CD14-positive monocyte (primary cell): ENCODE measurements around the gene C19orf38. TPM values are rescaled to one million over a fixed set of nuclear protein-coding genes. Genes with fewer than 3 reads are reported as not detected.

Source experiments
- DNase-seq, 3 donors: peaks; one replicate each; pipeline ENCODE4 v3.0.0-alpha.2; 2011 to 2022
- H2AFZ ChIP-seq: 2 replicates; pipeline ENCODE4 v1.6.0; 2012; ENCODE audit warnings: mild to moderate bottlenecking, low read depth, low read length, inconsistent platforms; ENCODE audit not compliant: insufficient read depth, poor library complexity, severe bottlenecking
- H3K27ac ChIP-seq, 2 donors: 1 replicate in 1 of 2; 2 replicates in 1 of 2; pipeline ENCODE4 v1.5.1; 2012 to 2013; ENCODE audit warnings: low read length in 2 of 2, control low read depth in 1 of 2, inconsistent platforms in 1 of 2, low read depth in 1 of 2, mild to moderate bottlenecking in 1 of 2
- H3K27me3 ChIP-seq, 2 donors: one replicate each; pipeline versions ENCODE4 v1.6.0 to v1.6.1; 2011 to 2013; ENCODE audit warnings: low read length in 2 of 2; ENCODE audit not compliant: control insufficient read depth in 2 of 2, insufficient read depth in 2 of 2
- H3K36me3 ChIP-seq, 2 donors: replicated peaks in 1 of 2; 1 replicate in 1 of 2; 2 replicates in 1 of 2; pipeline versions ENCODE4 v1.5.1 to v1.6.1; 2012 to 2013; ENCODE audit warnings: low read length in 2 of 2, control low read depth in 1 of 2, inconsistent platforms in 1 of 2, mild to moderate bottlenecking in 1 of 2; ENCODE audit not compliant: insufficient read depth in 2 of 2, control insufficient read depth in 1 of 2
- H3K4me1 ChIP-seq, 2 donors: 1 replicate in 1 of 2; 2 replicates in 1 of 2; pipeline versions ENCODE4 v1.5.1 to v1.6.1; 2012 to 2013; ENCODE audit warnings: low read length in 2 of 2, control low read depth in 1 of 2, inconsistent platforms in 1 of 2, mild to moderate bottlenecking in 1 of 2, moderate library complexity in 1 of 2; ENCODE audit not compliant: insufficient read depth in 2 of 2, control insufficient read depth in 1 of 2
- H3K4me2 ChIP-seq: replicated peaks from 2 replicates; pipeline ENCODE3; 2012; ENCODE audit warnings: low read length, moderate library complexity, mild to moderate bottlenecking; ENCODE audit not compliant: poor library complexity, severe bottlenecking; ENCODE audit errors: extremely low read depth
- H3K4me3 ChIP-seq, 3 experiments: fragments of 200-600 bp in 1 of 3; sonication (generic) in 1 of 3; replicated peaks in 1 of 3; 1 replicate in 2 of 3; 2 replicates in 1 of 3; pipeline ENCODE4 v1.5.1; 2011 to 2013; ENCODE audit warnings: low read length in 3 of 3, mild to moderate bottlenecking in 3 of 3, control low read depth in 2 of 3, low read depth in 2 of 3, inconsistent platforms in 1 of 3, moderate library complexity in 1 of 3
- H3K79me2 ChIP-seq: 2 replicates; pipeline ENCODE4 v1.6.0; 2012; ENCODE audit warnings: mild to moderate bottlenecking, control low read depth, inconsistent platforms, low read length, moderate library complexity; ENCODE audit not compliant: insufficient read depth
- H3K9ac ChIP-seq: 2 replicates; pipeline ENCODE4 v1.6.0; 2017; ENCODE audit warnings: low read length, mild to moderate bottlenecking; ENCODE audit not compliant: insufficient read depth, poor library complexity, severe bottlenecking
- H3K9me3 ChIP-seq, 2 donors: replicated peaks in 1 of 2; 1 replicate in 1 of 2; 2 replicates in 1 of 2; pipeline versions ENCODE4 v1.5.1 to v1.6.1; 2012 to 2013; ENCODE audit warnings: low read length in 2 of 2, control low read depth in 1 of 2; ENCODE audit not compliant: control insufficient read depth in 1 of 2, insufficient read depth in 1 of 2
- H4K20me1 ChIP-seq: 2 replicates; pipeline ENCODE4 v1.6.0; 2012; ENCODE audit warnings: mild to moderate bottlenecking, low read length, control low read depth, moderate library complexity; ENCODE audit not compliant: insufficient read depth
- H3K27ac Mint-ChIP-seq, 7 donors: one replicate each; pipeline ENCODE4 v1.8.0; 2020; ENCODE audit warnings: mild to moderate bottlenecking in 7 of 7, mixed read lengths in 7 of 7, moderate library complexity in 6 of 7, inconsistent platforms in 2 of 7
- H3K27me3 Mint-ChIP-seq, 3 donors: one replicate each; pipeline ENCODE4 v1.8.0; 2021 to 2022; ENCODE audit warnings: low read depth in 3 of 3, mild to moderate bottlenecking in 3 of 3, mixed read lengths in 3 of 3, moderate library complexity in 3 of 3, inconsistent platforms in 1 of 3
- H3K36me3 Mint-ChIP-seq, 2 donors: one replicate each; pipeline ENCODE4 v1.8.0; 2020; ENCODE audit warnings: mixed read lengths in 2 of 2, inconsistent platforms in 1 of 2, mild to moderate bottlenecking in 1 of 2
- H3K4me1 Mint-ChIP-seq: one replicate; pipeline ENCODE4 v1.8.0; 2020; ENCODE audit warnings: mild to moderate bottlenecking, mixed read lengths
- H3K4me3 Mint-ChIP-seq, 2 donors: one replicate each; pipeline ENCODE4 v1.8.0; 2020; ENCODE audit warnings: mild to moderate bottlenecking in 2 of 2, mixed read lengths in 2 of 2, moderate library complexity in 1 of 2
- H3K9me3 Mint-ChIP-seq, 7 donors: one replicate each; pipeline ENCODE4 v1.8.0; 2020 to 2022; ENCODE audit warnings: mixed read lengths in 7 of 7, mild to moderate bottlenecking in 6 of 7, moderate library complexity in 6 of 7, inconsistent platforms in 2 of 7
- CTCF ChIP-seq: fragments of 200-600 bp; IDR thresholded peaks from one replicate; pipeline ENCODE4 v1.8.0; 2022; ENCODE audit warnings: antibody characterized with exemption, mild to moderate bottlenecking
- WGBS: methylation state at CpG from one replicate; pipeline ENCODE4 v1.1.5; 2013; ENCODE audit warnings: missing lambda C conversion rate; ENCODE audit not compliant: insufficient coverage; 5-methylcytosine and 5-hydroxymethylcytosine counted together
- intact Hi-C, 2 donors: fragments of 100-400 bp; cut with micrococcal nuclease; formaldehyde crosslinking; loops; one replicate each; pipeline versions ENCODE4 v1.15.0 to v1.15.1; 2023
- polyA plus RNA-seq, 3 donors: library from polyadenylated mRNA; depleted of rRNA in 1 of 3; unstranded in 2 of 3; stranded (reverse) in 1 of 3; fragments of 300-500 nt in 2 of 3; fragments of >200 nt in 1 of 3; fragmentation: Illumina TruSeq in 2 of 3; gene quantifications; 1 replicate in 2 of 3; 2 replicates in 1 of 3; pipeline ENCODE4 v1.2.3, GENCODE V29; 2012 to 2021

Gene C19orf38
- polyA plus RNA-seq, 3 donors = 134 to 174 (median 149) TPM

- Histone ChIP-seq H3K27me3 (no peaks in the 10 kb centered on the region), H3K4me1 (no peaks in the 10 kb centered on the region), H3K9me3 (no peaks in the 10 kb centered on the region), H2AFZ (no peak overlapping the region), H3K4me2 (no peak overlapping the region), H3K79me2 (no peaks in the 10 kb centered on the region), H4K20me1 (no peaks in the 10 kb centered on the region), H3K9ac (no peak overlapping the region), H3K4me3 (no peak overlapping the region), H3K36me3 (peaks cover 39 to 51% of the 10 kb centered on the region in 2 donors), H3K27ac (no peak overlapping the region)
- peaks cover 2% of the 10 kb centered on the region for H3K4me1 Mint-ChIP-seq
- no peak for TF ChIP-seq CTCF
- intact Hi-C loops = no loop called here
- H3K27ac Mint-ChIP-seq = peak overlapping the region in 1 of 7 donors; percentile 35
- peaks cover 0 to 3% (median 3%) of the 10 kb centered on the region in 3 donors for H3K27me3 Mint-ChIP-seq
- peaks cover 37 to 57% of the 10 kb centered on the region in 2 donors for H3K36me3 Mint-ChIP-seq
- DNase-seq = no peak
- no peak overlapping the region for H3K4me3 Mint-ChIP-seq
- 76% methylated on average over 10 of the region's 14 CpGs for WGBS
- H3K9me3 Mint-ChIP-seq = peaks cover 0 to 2% (median 0%) of the 10 kb centered on the region in 7 donors
Measured at GRCh38 chr19:10907925-10908324, 59.7 kb downstream of the C19orf38 start.

- no peak for TF ChIP-seq CTCF
- DNase-seq = no peak
- peaks cover 0 to 3% (median 3%) of the 10 kb centered on the region in 3 donors for H3K27me3 Mint-ChIP-seq
- Histone ChIP-seq H3K36me3 (peaks cover 41 to 53% of the 10 kb centered on the region in 2 donors), H4K20me1 (no peaks in the 10 kb centered on the region), H3K27me3 (no peaks in the 10 kb centered on the region), H3K79me2 (no peaks in the 10 kb centered on the region), H2AFZ (no peak overlapping the region), H3K4me3 (no peak overlapping the region), H3K4me2 (no peak overlapping the region), H3K9me3 (no peaks in the 10 kb centered on the region), H3K27ac (no peak overlapping the region), H3K9ac (no peak overlapping the region), H3K4me1 (no peaks in the 10 kb centered on the region)
- 98% methylated on average over 17 of the region's 17 CpGs for WGBS
- peaks cover 37 to 60% of the 10 kb centered on the region in 2 donors for H3K36me3 Mint-ChIP-seq
- peaks cover 2% of the 10 kb centered on the region for H3K4me1 Mint-ChIP-seq
- H3K9me3 Mint-ChIP-seq = peaks cover 0 to 2% (median 0%) of the 10 kb centered on the region in 7 donors
- H3K27ac Mint-ChIP-seq = no peak overlapping the region
- intact Hi-C loops = no loop called here
- H3K4me3 Mint-ChIP-seq = no peak overlapping the region
Measured at GRCh38 chr19:10908380-10908960, 60.3 kb downstream of the C19orf38 start.
